NCI-H1417 (cell line): Measurements from ENCODE around the gene OR2H2.

ENCODE experiments used
- DNase-seq, 3 experiments: peaks; one replicate each; lab custom pipeline; 2025; lab: John Stamatoyannopoulos, UW

Gene OR2H2

DNA sequence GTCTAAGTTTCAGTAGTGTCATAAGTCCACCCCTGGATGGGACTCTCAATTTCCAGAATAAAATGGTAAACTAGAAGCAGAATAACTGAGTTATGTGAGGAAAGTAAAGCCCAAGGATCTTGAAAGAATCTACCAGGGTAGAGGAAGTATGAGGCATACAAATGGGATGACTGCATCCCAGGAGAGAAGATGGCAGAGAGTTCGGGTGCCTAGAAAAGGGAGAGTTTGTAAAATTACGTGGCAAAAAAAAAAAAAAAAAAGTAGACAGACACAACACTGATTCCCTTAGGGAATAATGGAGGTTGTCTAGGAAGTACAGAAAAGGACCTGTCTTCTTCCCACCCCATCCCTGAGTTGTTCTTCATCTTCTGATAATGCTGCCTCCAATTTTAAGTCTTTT is 44.6 kb downstream of the OR2H2 start:
- DNase-seq, result no peak

DNA sequence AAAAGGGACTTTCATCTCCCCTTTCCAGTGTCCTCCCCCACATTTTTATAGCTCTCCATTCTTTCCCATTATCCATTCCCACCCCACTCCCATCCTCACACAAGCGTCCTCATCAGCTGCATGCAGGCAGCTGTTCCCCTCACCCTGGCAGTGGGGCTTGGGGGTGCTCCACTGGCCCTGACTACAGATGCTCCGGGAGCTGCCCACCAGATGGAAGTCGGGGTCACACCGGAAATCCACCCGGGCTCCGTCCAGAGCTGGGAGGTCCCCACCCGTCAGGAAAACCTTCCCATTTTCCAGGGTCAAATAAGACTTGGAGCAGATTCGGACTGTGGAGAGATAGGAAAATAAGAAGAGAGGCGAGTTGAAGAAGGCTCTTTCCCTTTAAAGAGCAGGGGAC is 45.4 kb downstream of the OR2H2 start:
- DNase-seq, result no peak

DNA sequence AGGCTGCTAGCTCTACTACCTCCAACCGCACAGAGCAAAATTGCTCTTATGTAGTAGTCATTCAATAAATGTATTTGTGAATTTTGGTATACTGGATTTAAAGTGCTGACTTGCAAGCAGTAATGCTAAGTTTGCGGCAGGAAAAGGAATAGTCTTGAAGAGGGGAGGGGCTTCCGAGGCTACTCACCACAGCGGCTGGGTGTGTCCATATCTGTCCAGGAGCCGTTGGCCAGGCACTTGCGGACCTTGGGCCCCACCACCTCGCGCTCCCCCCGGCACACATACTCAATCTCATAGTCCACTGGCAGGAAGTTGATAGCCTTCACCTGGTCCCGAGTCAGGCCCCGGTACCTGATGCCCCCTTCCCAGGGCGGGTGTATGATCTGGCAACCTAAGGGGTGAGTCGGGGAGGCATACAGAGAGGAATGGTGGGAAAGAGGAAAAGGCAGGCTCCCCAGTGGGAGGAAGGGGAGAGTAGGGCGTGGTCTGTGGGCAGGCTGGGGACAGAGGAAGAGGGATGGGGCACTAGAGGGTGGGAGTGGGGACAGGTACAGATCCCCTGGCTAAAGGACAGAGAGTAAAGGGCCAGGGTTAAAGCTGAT is 46.4 kb downstream of the OR2H2 start:
- DNase-seq, result no peak

DNA sequence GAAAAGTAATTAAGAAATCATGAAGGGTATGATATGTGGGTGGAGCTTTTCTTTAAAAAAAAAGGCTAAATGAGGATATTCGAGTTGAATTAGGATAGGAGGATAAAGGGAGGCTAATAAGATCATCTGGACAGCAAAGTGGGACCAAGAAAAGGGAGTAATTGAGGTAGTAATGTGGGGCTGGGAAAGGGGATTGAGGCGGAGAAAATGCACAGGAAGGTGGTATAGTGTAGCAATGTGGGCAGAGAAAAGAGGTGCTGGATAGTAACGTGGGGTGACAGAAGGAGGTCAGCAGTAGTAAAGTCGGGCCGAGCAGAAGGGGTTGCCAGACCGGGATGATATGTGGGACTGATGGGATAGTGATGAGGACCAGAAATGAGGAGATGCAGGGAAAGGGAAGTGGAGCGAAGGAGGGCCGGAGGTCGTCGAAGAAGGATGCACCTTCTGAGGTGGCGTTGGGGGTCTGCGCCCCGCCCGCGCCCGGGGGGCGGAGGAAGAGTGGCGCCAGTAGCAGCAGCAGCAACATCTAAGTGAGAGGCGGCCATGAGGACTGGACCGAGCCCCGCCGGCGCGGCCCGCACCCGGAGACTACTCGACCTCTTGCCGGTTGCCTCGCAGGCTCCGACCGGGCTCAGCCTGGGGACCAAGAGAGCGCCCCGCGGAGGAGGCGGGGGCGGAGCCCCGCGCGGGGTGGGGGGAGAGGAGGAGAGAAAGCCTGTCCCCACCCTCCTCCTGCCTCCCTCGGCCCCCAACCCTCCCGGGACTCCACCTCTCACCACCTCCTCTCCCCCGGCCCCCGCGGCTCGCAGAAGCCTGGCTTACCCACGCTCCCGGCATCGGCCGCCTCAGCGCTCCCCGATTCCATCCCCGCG is 47.2 kb downstream of the OR2H2 start:
- peak; percentile 17 to 79 (median 78) for DNase-seq

GRCh38 chr6:29632789-29633533 is 48.0 kb downstream of the OR2H2 start, which contains the start of gene GABBR1:
Gene GABBR1, minus strand, starts transcription at chr6:29633183. Its CDS starts 798 bp downstream, at chr6:29632385.
- peak; percentile 80 to 95 (median 94) for DNase-seq

DNA sequence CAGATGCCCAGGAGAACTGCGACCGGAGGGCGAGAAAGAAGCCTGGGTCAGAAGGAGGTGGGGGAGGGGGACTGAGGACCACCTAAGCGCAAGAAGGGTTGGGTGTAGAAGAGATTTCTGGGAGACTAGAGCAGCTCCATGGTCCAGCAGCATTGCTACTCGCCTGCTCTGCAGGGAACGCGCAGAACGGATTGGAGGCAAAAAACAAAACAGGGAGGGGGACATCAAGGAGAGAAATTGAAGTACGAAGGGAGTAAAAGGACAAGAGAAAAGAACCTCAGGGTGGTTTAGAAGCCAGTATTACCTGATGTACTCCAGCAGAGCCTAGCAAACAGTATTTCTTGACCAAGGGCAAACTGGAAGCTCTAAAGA is 48.6 kb downstream of the OR2H2 start:
- peak in 2 of 3 experiments; percentile 42 to 82 for DNase-seq

DNA sequence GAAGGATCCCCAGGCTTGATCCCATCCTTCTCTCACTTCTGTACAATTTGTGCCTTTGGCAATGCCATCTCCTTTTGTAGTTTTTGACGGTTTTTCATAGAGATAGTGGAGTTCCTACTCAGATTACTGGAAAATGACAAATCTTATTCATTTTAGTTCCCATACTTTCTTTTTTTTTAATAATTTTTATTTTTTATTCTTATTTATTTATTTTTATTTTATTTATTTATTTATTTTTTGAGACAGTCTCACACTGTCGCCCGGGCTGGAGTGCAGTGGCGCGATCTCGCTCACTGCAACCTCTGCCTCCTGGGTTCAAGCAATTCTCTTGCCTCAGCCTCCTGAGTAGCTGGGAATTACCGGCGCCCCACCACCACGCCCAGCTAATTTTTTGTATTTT is 52.3 kb downstream of the OR2H2 start:
- DNase-seq, result no peak
